H9 (cell line): Measurements from ENCODE around the gene GOLGA6L6. TPM values are rescaled to one million over a fixed set of nuclear protein-coding genes. Genes with fewer than 3 reads are reported as not detected.
"Not testable (repeated sequence)": the region's sequence is repeated elsewhere in the genome, so short reads cannot be mapped to it uniquely, and the experiment has no call there.

Source experiments
- DNase-seq: peaks from one replicate; pipeline ENCODE4 v3.0.0-alpha.2; 2017
- H2AFZ ChIP-seq: one replicate; pipeline ENCODE4 v1.6.1; 2013; ENCODE audit warnings: mild to moderate bottlenecking, low read length, control low read depth, moderate library complexity
- H2AK5ac ChIP-seq: 2 replicates; pipeline ENCODE4 v1.6.1; 2013; ENCODE audit warnings: low read length, control low read depth, mixed read lengths; ENCODE audit not compliant: insufficient read length
- H2BK120ac ChIP-seq: one replicate; pipeline ENCODE4 v1.6.1; 2013; ENCODE audit warnings: low read depth, mild to moderate bottlenecking, low read length, control low read depth, inconsistent platforms; ENCODE audit not compliant: poor library complexity, severe bottlenecking
- H2BK12ac ChIP-seq: 2 replicates; pipeline ENCODE4 v1.6.1; 2013; ENCODE audit warnings: low read length, control low read depth, mixed read lengths, low read depth; ENCODE audit not compliant: insufficient read length
- H2BK15ac ChIP-seq: 2 replicates; pipeline ENCODE4 v1.6.1; 2013; ENCODE audit warnings: low read depth, low read length, control low read depth
- H2BK20ac ChIP-seq: one replicate; pipeline ENCODE4 v1.6.1; 2013; ENCODE audit warnings: low read depth, mild to moderate bottlenecking, low read length, control low read depth, inconsistent platforms; ENCODE audit not compliant: poor library complexity, severe bottlenecking
- H2BK5ac ChIP-seq: 2 replicates; pipeline ENCODE4 v1.6.1; 2013; ENCODE audit warnings: low read length, control low read depth, mixed read lengths; ENCODE audit not compliant: insufficient read length
- H3K14ac ChIP-seq: 2 replicates; pipeline ENCODE4 v1.6.1; 2013; ENCODE audit warnings: low read length, control low read depth; ENCODE audit not compliant: insufficient read depth
- H3K18ac ChIP-seq: 2 replicates; pipeline ENCODE4 v1.6.1; 2013; ENCODE audit warnings: low read depth, mild to moderate bottlenecking, mixed read lengths, low read length, control low read depth; ENCODE audit not compliant: insufficient read length
- H3K23ac ChIP-seq: 2 replicates; pipeline ENCODE4 v1.6.1; 2013; ENCODE audit warnings: low read length, control low read depth, mixed read lengths, low read depth; ENCODE audit not compliant: insufficient read length
- H3K23me2 ChIP-seq: 2 replicates; pipeline ENCODE4 v1.6.1; 2013; ENCODE audit warnings: low read depth, mild to moderate bottlenecking, mixed read lengths, low read length, control low read depth; ENCODE audit not compliant: insufficient read length, poor library complexity, severe bottlenecking
- H3K27ac ChIP-seq: 2 replicates; pipeline ENCODE4 v1.5.1; 2013; ENCODE audit warnings: low read length, control low read depth, mixed read lengths, low read depth; ENCODE audit not compliant: insufficient read length
- H3K27me3 ChIP-seq: 2 replicates; pipeline ENCODE4 v1.6.1; 2013; ENCODE audit warnings: low read length, control low read depth, inconsistent platforms; ENCODE audit not compliant: insufficient read depth
- H3K4ac ChIP-seq: 2 replicates; pipeline ENCODE4 v1.6.1; 2013; ENCODE audit warnings: low read depth, mild to moderate bottlenecking, control low read depth, inconsistent platforms, low read length, moderate library complexity
- H3K4me1 ChIP-seq: 2 replicates; pipeline ENCODE4 v1.6.1; 2013; ENCODE audit warnings: low read length, control low read depth, inconsistent platforms; ENCODE audit not compliant: insufficient read depth
- H3K4me2 ChIP-seq: 2 replicates; pipeline ENCODE4 v1.6.1; 2013; ENCODE audit warnings: low read length, control low read depth, mixed read lengths; ENCODE audit not compliant: insufficient read length, insufficient read depth
- H3K56ac ChIP-seq: 2 replicates; pipeline ENCODE4 v1.6.1; 2013; ENCODE audit warnings: low read depth, mild to moderate bottlenecking, mixed read lengths, low read length, control low read depth; ENCODE audit not compliant: insufficient read length
- H3K79me1 ChIP-seq: 2 replicates; pipeline ENCODE4 v1.6.1; 2013; ENCODE audit warnings: low read depth, mild to moderate bottlenecking, moderate library complexity, low read length, control low read depth, inconsistent platforms; ENCODE audit not compliant: insufficient read depth, poor library complexity, severe bottlenecking
- H3K79me2 ChIP-seq: 2 replicates; pipeline ENCODE4 v1.6.1; 2013; ENCODE audit warnings: low read length, control low read depth, inconsistent platforms; ENCODE audit not compliant: insufficient read depth
- H3K9ac ChIP-seq: 2 replicates; pipeline ENCODE4 v1.6.1; 2013; ENCODE audit warnings: low read length, control low read depth, mixed read lengths; ENCODE audit not compliant: insufficient read length; ENCODE audit errors: extremely low read depth
- H3K9me3 ChIP-seq: one replicate; pipeline ENCODE4 v1.6.1; 2013; ENCODE audit warnings: low read depth, low read length, inconsistent platforms; ENCODE audit not compliant: control insufficient read depth
- H3T11ph ChIP-seq: one replicate; pipeline ENCODE4 v1.6.1; 2013; ENCODE audit warnings: mild to moderate bottlenecking, low read length, control low read depth, inconsistent platforms
- H4K20me1 ChIP-seq: one replicate; pipeline ENCODE4 v1.6.1; 2013; ENCODE audit not compliant: control insufficient read depth, insufficient read length, insufficient read depth
- H4K5ac ChIP-seq: 2 replicates; pipeline ENCODE4 v1.6.1; 2013; ENCODE audit warnings: low read depth, mild to moderate bottlenecking, mixed read lengths, low read length, control low read depth; ENCODE audit not compliant: insufficient read length
- H4K8ac ChIP-seq: replicated peaks from 2 replicates; pipeline ENCODE4 v1.6.1; 2013; ENCODE audit warnings: low read length, control low read depth, mixed read lengths, low read depth; ENCODE audit not compliant: insufficient read length
- H4K91ac ChIP-seq: 2 replicates; pipeline ENCODE4 v1.6.1; 2013; ENCODE audit warnings: low read depth, mild to moderate bottlenecking, moderate library complexity, mixed read lengths, low read length, control low read depth; ENCODE audit not compliant: insufficient read length
- H3K27ac Mint-ChIP-seq, 3 experiments: 2 replicates in 2 of 3; 3 replicates in 1 of 3; pipeline ENCODE4 v1.8.0; 2020 to 2021; ENCODE audit warnings: mixed read lengths in 3 of 3, mild to moderate bottlenecking in 1 of 3, moderate library complexity in 1 of 3
- H3K27me3 Mint-ChIP-seq: 2 replicates; pipeline ENCODE4 v1.8.0; 2021; ENCODE audit warnings: low read depth, mild to moderate bottlenecking, moderate library complexity, mixed read lengths
- H3K36me3 Mint-ChIP-seq, 3 experiments: 2 replicates in 2 of 3; 3 replicates in 1 of 3; pipeline ENCODE4 v1.8.0; 2020 to 2021; ENCODE audit warnings: low read depth in 3 of 3, mixed read lengths in 3 of 3; ENCODE audit not compliant: insufficient read depth in 1 of 3
- H3K4me1 Mint-ChIP-seq, 2 experiments: 2 replicates each; pipeline ENCODE4 v1.8.0; 2020; ENCODE audit warnings: mixed read lengths in 2 of 2
- H3K4me3 Mint-ChIP-seq, 2 experiments: 2 replicates in 1 of 2; 3 replicates in 1 of 2; pipeline ENCODE4 v1.8.0; 2020 to 2021; ENCODE audit warnings: mild to moderate bottlenecking in 2 of 2, mixed read lengths in 2 of 2, moderate library complexity in 1 of 2
- H3K9me3 Mint-ChIP-seq, 2 experiments: 2 replicates in 1 of 2; 3 replicates in 1 of 2; pipeline ENCODE4 v1.8.0; 2020; ENCODE audit warnings: mild to moderate bottlenecking in 2 of 2, mixed read lengths in 2 of 2, moderate library complexity in 1 of 2
- WGBS: extraction: QIAGEN DNeasy Blood & Tissue Kit; methylation state at CpG from one replicate; pipeline ENCODE4 v1.1.7; 2013; ENCODE audit warnings: missing lambda C conversion rate, low lambda C conversion rate, mixed read lengths; ENCODE audit not compliant: insufficient read length; ENCODE audit errors: extremely low coverage; 5-methylcytosine and 5-hydroxymethylcytosine counted together
- total RNA-seq: library from RNA; stranded (reverse); gene quantifications from 2 replicates; pipeline ENCODE4 v1.2.1, GENCODE V29; 2021

GOLGA6L6 gene
- total RNA-seq, 1 experiment from 2014 or later = not detected

- H3K23me2 ChIP-seq, H2BK15ac ChIP-seq, H3K4me1 ChIP-seq, H3K4ac ChIP-seq, H2AFZ ChIP-seq, H4K20me1 ChIP-seq, H3K18ac ChIP-seq, DNase-seq, H3K4me2 ChIP-seq, H3K56ac ChIP-seq, H4K8ac ChIP-seq, H3K27me3 ChIP-seq, H3K9me3 Mint-ChIP-seq, H4K91ac ChIP-seq, H3K9me3 ChIP-seq, H3K79me2 ChIP-seq, H2BK5ac ChIP-seq, H2BK20ac ChIP-seq, H3K23ac ChIP-seq, H4K5ac ChIP-seq, H3K27ac Mint-ChIP-seq, H2BK12ac ChIP-seq, H3K14ac ChIP-seq, H2BK120ac ChIP-seq, H3K79me1 ChIP-seq, H3K27ac ChIP-seq, H3K36me3 Mint-ChIP-seq, H3K4me1 Mint-ChIP-seq, H3K27me3 Mint-ChIP-seq, H3K9ac ChIP-seq, H3K4me3 Mint-ChIP-seq, H2AK5ac ChIP-seq, H3T11ph ChIP-seq: not testable (repeated sequence)
- WGBS = no CpG with 5 or more reads among the region's 5 CpGs
Observed at GRCh38 chr15:20501512-20502222, 39.9 kb downstream of the GOLGA6L6 start.

GRCh38 chr15:20497781-20498180 is 43.8 kb downstream of the GOLGA6L6 start:
- H3K27ac ChIP-seq, H3K79me2 ChIP-seq, H4K91ac ChIP-seq, H3K9me3 ChIP-seq, H3K23ac ChIP-seq, H3K56ac ChIP-seq, H3K79me1 ChIP-seq, H3K9me3 Mint-ChIP-seq, H3K4me3 Mint-ChIP-seq, H3T11ph ChIP-seq, H2BK12ac ChIP-seq, H3K36me3 Mint-ChIP-seq, H2BK120ac ChIP-seq, H4K5ac ChIP-seq, H4K8ac ChIP-seq, H3K27me3 Mint-ChIP-seq, H3K9ac ChIP-seq, H3K23me2 ChIP-seq, H3K4me1 ChIP-seq, H3K4ac ChIP-seq, H2BK5ac ChIP-seq, H3K27ac Mint-ChIP-seq, H2BK20ac ChIP-seq, H3K4me1 Mint-ChIP-seq, H2AK5ac ChIP-seq, H3K4me2 ChIP-seq, H2AFZ ChIP-seq, H3K18ac ChIP-seq, H3K14ac ChIP-seq, H2BK15ac ChIP-seq, H4K20me1 ChIP-seq, H3K27me3 ChIP-seq: not testable (repeated sequence)
- WGBS = no CpG with 5 or more reads among the region's 9 CpGs
- peak; percentile 0 for DNase-seq
